CD4-positive, alpha-beta T cell treated with Interleukin-12 subunit alpha and Interleukin-12 subunit beta, for 1 hour (primary cell): ENCODE measurements around the gene FBRSL1.
"Not testable (repeated sequence)": the region's sequence is repeated elsewhere in the genome, so short reads cannot be mapped to it uniquely, and the experiment has no call there.

Experiments used
- DNase-seq: peaks from one replicate; pipeline ENCODE4 v3.0.0-alpha.2; 2020

Gene FBRSL1

DNA sequence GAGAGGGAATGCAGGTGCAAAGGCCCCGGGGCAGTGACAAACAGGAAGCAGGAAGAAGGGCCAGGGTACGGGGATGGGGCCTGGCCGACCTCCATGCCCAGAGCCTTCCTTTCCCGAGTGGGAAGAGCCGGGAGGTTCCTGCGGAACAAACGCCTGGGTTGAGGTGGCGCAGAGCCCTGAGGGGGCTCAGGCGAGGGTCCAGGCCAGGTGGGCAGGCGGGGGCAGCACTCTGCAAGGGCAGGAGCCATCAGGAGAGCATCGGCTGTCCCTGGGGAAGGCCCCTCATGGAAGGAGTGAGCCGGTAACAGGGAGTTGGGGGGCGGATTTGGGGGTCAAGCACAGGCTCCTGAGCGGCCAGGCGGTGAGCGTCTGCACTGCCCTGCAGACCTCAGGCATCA, 18.1 kb upstream of the FBRSL1 start:
- no peak for DNase-seq

DNA sequence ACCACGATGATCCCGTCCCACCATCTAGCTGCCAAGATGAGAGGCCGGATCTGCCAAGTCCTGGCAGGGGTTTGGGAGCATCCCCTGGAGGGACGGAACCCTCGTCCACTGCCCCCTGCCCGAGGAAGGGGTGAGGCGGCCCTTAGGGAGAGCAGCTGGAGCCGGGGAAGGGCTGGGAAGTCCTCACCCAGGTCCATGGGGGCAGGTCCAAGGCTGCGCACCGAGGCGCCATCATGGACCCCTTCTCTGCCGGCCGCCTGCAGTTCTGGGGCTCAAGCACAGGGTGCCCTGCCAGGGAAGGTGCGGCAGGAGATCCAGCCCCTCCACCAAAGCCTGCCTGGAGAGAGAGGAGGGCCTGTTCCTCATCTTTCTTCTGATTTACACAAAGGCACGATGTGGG, 17.6 kb upstream of the FBRSL1 start:
- DNase-seq = no peak

DNA sequence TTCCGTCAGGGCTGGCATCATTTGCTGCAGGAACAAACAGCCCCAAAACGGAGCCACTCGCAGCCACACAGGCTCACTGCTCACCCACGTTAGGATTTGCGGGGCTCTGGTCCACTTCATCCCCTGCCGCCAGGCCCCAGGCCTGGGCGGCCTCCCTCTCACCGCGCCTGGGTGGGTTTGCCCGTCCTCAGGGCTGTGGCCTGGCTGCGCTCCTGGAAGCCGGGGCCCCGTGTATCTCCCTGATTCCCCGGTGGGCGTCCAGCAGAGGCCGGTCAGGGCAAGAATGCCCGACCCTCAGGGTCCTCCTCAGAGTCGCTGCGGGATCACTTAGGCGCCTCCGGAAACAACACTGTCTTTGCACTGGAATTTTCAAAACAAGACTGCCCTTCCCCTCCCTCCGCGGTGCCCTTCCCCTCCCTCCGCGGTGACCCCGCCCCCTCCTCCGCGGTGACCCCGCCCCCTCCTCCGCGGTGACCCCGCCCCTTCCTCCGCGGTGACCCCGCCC, 15.7 kb upstream of the FBRSL1 start:
- DNase-seq = no peak

DNA sequence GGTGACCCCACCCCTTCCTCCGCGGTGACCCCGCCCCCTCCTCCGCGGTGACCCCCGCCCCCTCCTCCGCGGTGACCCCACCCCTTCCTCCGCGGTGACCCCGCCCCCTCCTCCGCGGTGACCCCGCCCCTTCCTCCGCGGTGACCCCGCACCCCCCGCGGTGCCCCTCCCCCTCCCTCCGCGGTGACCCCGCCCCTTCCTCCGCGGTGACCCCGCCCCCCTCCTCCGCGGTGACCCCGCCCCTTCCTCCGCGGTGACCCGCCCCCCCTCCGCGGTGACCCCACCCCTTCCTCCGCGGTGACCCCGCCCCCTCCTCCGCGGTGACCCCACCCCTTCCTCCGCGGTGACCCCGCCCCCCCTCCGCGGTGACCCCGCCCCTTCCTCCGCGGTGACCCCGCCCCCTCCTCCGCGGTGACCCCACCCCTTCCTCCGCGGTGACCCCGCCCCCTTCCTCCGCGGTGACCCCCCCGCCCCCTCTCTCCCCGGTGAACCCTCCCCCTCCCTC, 15.1 kb upstream of the FBRSL1 start:
- DNase-seq = not testable (repeated sequence)

DNA sequence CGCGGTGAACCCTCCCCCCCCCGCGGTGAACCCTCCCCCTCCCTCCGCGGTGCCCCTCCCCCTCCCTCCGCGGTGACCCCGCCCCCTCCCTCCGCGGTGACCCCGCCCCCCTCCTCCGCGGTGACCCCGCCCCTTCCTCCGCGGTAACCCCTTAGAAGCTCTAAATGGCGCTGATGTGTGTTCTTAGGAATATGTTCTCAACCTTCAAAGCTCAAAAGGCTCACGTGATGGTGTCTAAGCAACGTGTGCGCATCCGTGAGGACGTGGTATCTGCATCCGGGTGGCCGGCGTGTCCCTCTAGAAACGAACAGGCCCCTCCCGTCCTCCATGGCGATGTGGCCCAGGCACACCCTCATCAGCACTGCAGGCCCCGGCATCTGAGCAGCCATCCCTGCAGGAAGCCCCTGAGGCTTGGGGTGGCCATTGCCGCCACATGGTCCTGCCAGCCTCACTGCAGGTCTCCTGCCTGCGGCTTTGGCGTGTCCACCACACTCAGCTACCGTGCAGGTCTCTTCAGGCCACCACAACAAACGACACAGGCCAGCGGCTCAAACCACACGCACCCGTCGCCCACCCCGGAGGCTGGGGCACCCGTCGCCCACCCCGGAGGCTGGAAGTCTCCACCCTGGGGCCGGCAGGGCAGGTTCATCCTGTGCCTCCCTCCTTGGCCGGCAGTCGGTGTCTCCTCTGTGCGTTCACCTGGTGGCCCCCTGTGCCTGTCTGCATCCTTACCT, 14.5 kb upstream of the FBRSL1 start:
- DNase-seq = peak; percentile 37

DNA sequence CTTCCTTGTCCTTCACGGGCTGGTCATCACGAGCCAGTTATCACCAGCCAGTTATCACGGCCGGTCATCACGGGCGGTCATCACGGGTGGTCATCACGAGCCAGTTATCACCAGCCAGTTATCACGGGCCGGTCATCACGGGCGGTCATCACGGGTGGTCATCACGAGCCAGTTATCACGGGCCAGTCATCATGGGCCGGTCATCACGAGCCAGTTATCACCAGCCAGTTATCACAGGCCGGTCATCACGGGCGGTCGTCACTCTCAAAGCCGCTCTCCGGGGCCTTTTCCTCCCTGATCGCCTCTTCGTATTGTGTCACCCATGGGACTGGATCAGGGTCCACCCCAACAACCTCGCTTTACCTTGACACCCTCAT, 13.9 kb upstream of the FBRSL1 start:
- DNase-seq = no peak

DNA sequence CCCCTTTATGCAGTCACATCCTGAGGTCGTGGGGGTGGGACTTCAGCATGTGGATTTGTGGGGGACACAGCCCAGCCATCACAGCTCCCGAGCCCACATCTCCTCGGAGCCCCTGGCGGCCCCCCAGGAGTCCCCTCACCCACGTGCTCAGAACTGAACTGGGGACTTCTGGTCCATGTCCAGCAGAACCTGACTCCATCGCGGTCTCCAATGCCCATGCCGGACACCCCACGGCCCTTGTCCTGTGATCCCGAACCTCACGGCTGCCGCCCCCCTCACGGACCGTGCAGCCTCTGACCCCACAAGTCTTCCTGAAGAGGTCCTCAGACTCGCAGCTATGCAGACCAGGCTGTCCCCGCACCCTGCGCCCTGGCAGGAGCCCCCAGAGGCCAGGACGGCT, 13.5 kb upstream of the FBRSL1 start:
- DNase-seq = no peak

DNA sequence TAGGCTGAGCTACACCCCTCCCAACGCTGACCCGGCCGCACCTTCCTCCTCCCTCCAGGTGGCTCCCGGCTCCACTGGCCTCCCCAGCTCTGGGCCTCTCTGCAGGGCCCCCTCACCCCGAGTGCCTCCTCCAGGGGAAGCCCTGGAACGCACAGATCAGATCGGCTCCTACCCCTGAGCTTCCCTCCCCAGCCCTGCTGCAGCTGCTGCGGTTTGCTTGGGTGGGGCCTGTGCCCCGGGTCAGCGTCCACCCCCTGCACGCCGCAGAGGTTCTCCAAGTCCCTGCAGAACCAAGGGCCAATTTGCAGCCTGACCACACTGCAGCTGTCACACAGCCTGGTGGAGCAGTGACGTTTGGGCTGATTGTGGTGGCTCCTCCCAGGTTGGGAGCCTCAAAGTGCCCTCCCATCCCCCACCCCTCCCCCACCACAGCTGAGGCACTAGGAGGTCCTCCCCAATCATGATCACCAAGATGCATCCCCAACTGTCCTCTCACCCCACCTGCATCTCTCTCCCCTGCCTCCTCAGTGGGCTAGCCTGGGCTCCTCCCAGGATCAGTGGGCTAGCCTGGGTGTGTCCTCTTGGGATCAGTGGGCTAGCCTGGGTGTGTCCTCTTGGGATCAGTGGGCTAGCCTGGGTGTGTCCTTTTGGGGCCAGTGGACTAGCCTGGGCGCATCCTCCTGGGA, 12.8 kb upstream of the FBRSL1 start:
- peak; percentile 27 for DNase-seq

DNA sequence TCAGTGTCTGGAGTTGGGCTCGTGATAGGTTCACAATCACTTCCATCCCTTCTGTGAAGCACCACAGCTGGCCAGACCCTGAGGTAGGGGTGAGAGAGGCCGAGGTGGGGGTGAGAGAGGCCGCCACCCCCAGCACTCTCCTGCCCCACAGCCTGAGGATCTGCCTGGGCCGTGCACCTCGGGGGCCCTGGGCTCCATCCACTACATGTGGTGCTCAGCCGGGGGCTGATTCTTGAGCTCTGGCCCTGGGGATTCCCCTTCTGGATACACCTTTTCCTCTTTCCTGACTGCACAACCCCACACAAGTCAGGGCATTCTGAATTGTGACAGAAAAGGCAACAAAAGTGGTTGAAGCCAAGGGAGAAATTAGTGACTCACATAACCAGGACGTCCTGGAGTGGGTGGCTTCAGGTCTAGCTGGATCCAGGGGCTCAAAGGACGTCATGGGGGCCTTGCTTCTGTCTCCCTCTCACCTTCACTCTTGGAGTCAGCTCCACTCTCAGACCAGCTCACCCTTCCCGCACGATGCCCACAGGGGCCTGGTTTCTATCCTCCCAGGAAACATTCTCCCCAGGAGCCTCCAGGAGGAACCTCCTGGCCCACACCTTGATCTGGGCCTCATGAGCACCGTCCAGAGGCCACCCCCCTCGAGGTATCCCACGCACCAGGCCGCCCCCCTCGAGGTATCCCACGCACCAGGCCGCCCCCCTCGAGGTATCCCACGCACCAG, 12.1 kb upstream of the FBRSL1 start:
- no peak for DNase-seq

DNA sequence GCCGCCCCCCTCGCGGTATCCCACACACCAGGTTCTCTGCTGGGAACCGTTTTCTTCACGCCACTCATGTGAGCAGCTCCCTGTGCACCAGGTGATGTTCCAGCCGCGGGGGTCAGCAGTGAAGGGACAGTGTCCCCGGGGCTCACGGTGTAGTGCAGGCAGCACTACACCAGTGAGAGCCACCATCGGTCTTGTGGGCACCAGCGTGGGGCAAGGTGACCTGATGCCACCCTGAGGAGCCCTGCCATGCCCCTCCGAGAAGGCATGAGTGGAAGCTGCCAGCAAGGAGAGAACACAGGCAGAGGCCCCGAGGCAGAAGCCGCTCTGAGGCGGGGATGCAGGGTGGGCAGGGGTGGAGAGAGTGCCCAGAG, 11.5 kb upstream of the FBRSL1 start:
- no peak for DNase-seq

DNA sequence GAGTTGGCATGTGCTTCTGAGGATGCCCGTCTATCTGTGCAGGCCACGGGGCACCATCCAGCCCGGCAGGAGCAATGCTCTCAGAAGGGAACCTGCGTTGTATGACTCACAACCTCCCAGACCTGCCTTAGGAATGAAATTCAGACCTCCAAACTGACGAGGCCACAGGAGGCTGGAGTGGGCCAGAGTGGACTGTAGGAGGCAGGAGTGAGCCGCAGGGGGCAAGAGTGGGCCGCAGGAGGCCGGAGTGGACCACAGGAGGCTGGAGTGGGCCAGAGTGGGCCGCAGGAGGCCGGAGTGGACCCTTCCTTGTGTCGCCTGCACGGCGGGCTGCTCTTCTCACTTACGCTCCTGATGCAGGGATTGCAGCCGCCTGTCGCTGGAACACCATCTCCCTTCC, 11.1 kb upstream of the FBRSL1 start:
- DNase-seq = no peak

DNA sequence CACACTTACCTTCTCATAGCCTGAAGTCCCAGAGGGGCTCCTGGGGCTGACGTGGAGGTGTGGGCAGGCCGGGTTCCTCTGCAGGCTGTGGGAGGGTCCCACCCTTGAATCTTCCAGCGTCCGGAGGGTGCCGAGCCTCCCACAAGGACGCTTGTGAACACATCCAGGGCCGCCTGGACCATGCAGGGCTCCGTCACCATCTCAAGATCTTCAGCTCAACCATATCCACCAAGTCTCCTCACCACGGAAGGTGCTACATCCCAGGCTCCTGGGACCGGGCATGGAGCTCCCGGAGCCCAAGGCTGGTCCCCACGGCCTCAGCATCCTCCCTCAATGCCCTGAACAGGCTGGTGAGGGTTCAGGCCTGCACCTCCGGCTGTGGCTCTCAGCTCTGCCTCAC, 10.7 kb upstream of the FBRSL1 start:
- DNase-seq = no peak

DNA sequence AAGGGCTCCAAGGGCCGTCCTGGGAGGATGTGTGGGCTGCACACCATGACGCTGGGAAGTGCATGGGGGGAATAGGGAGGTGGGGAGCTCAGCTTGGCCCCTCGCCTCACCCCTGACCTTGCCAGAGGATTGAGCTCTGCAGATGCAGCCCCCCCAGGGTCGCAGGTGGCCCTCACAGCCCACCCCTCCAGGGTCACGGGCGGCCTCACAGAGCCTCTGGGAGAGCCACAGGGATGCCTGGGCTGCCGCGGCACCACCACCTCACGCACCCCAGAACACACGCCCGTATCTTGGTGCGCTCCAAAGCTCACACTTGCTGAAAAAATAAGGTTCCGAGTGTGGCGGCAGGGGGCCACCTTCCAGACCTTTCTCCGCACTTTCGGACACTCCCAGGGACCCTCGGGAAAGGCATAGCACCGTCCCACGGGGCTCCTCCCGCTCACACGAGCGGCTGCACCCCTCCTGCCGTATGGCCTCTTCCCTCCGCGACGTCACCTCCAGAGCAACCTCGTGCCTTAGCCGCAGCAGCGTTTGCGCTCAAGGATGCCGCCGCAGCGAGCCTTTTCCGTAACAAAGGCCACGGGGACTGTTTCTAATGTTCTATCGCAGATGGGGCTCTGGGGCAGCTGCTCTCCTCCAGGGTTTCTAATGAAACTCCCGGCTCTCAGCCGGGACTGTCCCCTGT, 9.9 kb upstream of the FBRSL1 start:
- no peak for DNase-seq

DNA sequence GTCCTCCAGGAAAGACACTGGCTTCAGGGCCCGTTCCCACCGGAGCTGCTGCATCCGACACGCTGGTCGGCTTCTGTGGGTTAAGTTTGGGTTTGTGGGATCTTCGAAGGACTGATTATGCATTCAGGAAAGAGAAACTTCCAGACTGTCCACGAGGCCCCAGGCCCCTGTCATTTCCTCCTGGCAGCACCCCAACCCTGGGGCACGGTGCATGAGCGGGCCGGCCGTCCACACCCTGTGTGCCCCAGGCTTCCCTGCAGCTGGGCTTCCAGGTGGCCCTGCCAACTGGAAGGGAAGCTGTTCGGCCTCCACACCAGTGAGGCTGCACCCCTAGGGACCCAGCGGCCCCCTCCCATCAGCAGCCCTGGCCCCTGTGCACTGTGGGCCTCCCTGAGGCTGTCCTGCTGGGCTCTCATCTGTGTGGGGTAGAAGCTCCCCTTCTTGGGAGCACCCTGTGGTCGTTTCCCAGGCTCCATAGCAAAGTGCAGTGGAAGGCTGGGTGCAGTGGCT, 9.3 kb upstream of the FBRSL1 start:
- DNase-seq = no peak

DNA sequence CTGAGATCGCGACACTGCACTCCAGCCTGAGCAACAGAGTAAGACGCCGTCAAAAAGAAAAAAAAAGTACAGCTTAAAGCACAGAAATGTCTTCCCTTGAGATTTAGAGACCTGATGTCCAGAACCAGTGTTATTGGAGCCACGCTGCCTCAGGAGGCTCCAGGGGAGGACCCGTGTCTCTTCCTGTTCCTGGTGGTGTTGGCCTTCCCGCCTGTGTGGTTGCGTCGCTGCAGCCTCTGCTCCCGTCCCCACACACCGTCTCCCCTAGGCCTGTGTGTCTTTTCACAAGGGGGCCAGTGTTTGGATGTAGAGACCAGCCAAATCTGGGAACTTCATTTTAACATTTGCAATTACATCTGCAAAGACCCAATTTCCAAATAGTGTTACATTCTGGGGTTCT, 8.6 kb upstream of the FBRSL1 start:
- DNase-seq = no peak

DNA sequence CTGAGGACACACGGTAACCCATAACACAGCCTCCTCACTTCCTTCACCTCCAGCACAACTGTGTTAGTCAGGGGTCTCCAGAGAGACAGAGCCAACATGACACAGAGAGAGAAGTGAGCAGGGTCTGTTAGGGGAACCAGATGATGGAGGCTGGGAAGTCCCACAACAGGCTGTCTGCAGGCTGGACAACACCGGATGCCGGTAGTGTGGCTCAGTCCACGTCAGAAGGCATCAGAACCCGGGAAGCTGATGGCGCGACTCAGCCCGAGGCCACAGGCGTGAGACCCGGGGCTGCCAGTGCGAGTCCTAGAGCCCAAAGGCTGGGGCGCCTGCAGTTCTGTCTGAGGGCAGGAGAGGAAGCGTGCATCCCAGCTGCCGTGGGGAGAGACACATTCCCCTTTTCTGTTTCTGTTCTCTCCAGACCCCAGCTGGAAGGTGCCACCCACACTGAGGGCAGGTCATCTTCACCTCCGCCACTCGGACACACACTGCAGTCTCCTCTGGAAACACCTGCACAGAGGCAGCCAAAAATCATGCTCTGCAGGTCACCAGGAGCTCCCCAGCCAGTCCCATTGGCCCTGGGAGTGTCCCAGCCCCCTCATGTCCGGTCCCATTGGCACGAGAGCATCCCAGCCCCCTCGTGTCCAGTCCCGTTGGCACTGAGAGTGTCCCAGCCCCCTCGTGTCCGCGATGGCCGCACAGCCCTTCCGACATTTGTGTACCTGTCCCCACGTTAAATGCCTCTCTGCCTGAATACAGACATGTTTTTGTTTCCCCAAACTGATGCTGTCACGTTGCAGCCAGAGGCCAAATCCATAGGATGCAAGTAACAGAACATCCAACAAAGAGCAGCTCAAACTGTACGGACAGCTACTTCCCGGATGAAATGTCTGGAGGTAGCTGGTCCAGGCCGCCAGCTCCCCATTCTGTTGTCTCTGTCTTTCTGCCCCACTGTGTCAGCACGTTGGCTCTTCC, 7.9 kb upstream of the FBRSL1 start:
- DNase-seq = peak; percentile 31

DNA sequence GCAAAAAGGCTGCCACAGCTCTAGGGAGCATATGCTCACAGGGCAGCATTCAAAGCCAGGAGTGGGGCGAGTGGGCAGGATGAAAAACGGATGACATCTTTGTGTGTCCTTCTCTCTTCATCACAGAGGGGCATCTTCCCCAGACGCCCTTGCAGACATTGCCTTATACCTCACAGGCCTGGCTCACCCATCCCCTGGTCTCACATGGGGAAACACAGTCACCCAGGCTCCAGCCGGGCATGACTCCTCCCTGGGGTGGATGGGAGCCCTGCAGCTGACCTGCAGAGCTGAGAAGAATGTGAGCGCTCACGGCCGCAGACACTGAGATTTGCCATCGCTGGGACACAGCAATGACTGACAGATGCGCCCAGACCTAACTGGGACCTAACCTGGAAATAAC, 7.2 kb upstream of the FBRSL1 start:
- no peak for DNase-seq

DNA sequence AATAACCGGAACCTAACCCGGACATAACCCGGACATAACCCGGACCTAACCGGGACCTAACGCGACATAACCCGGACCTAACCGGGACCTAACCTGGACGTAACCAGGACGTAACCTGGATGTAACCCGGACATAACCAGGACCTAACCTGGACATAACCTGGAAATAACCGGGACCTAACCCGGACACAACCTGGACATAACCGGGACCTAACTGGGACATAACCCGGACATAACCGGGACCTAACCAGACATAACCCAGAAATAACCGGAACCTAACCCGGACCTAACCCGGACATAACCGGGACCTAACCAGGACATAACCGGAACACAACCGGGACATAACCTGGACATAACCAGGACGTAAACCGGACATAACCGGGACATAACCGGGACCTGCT, 6.7 kb upstream of the FBRSL1 start:
- DNase-seq = no peak

DNA sequence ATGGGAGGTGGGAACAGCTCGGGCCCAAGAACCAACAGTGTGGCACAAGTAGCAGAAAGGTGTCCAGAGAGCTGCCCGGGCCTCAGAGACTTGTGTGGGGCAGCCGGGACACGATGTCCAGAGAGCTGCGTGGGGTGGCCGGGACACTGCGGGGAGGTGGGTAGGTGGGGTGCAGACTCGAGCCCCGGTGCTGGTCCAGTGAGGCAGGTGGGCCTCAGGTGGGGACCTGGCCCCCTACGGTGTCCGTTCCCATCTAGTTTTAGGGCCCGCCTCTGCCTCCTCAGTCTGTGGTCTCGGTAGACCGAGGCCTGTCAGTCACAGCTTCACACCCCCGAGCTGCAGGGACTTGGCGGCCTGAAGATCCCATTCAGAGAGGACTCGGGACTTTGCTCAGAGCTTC, 6.3 kb upstream of the FBRSL1 start:
- DNase-seq = no peak

DNA sequence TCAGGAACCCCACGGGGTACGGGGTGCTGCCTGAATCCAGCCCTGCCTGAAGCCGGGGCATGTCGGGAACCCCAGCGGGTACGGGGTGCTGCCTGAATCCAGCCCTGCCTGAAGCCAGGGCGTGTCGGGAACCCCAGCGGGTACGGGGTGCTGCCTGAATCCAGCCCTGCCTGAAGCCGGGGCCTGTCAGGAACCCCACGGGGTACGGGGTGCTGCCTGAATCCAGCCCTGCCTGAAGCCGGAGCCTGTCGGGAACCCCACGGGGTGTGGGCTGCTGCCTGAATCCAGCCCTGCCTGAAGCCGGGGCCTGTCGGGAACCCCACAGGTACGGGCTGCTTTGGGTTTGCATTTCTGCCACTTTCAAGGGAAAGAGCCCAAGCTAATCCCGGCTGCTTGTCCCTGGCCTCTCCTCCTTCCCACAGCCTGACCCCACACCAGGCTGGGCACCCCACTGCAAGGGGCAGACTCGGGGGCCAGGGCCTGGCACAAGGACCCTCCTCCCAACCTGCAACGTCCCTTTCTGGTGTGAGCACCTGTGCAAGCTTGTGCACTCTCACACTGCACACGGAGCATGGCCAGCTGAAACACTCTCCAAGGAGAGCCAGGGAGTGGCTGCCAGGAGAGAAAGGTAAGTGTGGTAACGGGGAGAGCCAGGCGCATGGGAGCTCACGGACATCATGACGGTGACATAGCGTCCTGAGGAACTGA, 5.6 kb upstream of the FBRSL1 start:
- DNase-seq = no peak

DNA sequence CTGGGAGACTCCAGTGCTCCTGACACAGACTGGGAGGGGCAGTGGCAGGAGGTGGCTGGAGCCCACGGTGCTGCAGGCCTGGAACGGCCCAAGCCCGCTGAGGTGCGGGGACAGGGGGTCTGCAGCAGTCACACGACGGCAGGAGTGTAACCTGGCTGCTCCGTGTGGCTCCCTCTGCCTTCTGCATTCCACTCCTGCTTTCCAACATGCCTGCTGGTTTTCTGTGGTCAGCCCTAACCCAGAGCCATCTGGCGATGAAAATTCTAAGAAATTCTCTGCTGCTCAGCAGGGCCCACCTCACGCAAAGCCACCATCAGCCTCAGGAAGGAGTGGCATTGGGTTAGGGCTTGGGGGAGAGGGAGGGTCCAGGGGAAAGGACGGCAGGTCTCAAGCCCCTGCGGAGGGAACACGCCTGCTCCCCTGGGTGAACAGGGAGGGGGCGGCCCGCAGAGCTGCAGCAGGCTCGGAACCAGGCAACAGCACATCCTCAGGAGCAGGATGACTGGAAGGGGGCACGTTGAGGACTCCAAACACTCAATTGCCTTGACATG, 5.0 kb upstream of the FBRSL1 start:
- no peak for DNase-seq
